GM12873 (cell line): Measurements from ENCODE around the gene RASSF3.

Experiments used
- CTCF ChIP-seq: IDR thresholded peaks from 2 replicates; pipeline ENCODE4 v1.5.1; 2012; ENCODE audit warnings: low read depth, mild to moderate bottlenecking, moderate library complexity, low read length, control low read depth; ENCODE audit not compliant: insufficient read depth; ENCODE audit errors: missing control alignments

RASSF3 gene

GRCh38 chr12:64736771-64737170, 126.5 kb downstream of the RASSF3 start:
- no peak for TF ChIP-seq CTCF

GRCh38 chr12:64737539-64737938, 127.2 kb downstream of the RASSF3 start:
- no peak for TF ChIP-seq CTCF

- no peak for TF ChIP-seq CTCF
These were observed 129.5 kb downstream of the RASSF3 start for GRCh38 chr12:64739778-64740177.

GRCh38 chr12:64740646-64741045, 130.4 kb downstream of the RASSF3 start:
- TF ChIP-seq CTCF, result no peak

GRCh38 chr12:64742416-64742815, 132.1 kb downstream of the RASSF3 start:
- no peak for TF ChIP-seq CTCF

- TF ChIP-seq CTCF, result no peak
These were observed 132.9 kb downstream of the RASSF3 start for GRCh38 chr12:64743206-64743605.

GRCh38 chr12:64744422-64745258, 134.3 kb downstream of the RASSF3 start:
- TF ChIP-seq CTCF, result no peak
